ENCODE results near the gene G6PC1.

DNA sequence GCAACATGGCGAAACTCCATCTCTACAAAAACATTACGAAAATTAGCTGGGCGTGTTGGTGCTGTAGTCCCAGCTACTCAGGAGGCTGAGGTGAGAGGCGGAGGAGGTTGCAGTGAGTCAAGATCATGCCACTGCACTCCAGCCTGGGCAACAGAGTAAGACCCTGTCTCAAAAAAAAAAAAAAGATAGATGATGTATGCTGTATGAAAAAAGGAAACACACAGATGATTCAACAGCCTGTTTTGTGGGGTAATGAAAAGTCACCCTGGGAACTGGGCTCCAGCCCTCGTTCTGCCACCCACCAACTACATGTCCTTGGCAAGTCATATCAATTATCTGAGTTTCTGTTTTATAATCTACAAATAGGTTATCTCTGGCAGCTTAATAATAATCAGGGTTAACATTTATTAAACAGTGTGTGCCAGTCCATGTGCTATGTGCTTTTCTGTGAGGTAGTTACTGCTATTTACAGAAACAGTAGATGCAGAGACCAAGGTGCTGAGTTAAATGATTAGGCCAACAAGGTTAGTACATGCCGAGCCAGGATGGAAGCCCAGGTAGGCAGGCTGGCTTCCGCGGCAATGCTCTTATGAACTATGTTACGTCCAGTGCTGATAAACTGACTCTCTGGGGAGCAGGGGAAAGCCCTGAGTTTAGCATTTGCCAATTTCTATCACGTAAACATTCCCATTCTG lies 1.1 kb downstream of the G6PC1 start:
- TF ChIP-seq EZH2phosphoT487 (IDR thresholded peaks at IDR 0.05; ENCODE audit: insufficient read depth, low read depth), result no peak
- no peak for TF ChIP-seq EZH2 (IDR thresholded peaks at IDR 0.05; ENCODE audit: insufficient read depth, poor library complexity, severe bottlenecking)

Measured in GM23248 (cell line).